D721Med (cell line): ENCODE results near the gene PCDHA7.

Source experiments
- DNase-seq: peaks from one replicate; pipeline ENCODE4 v3.0.0; 2011; ENCODE audit warnings: low spot score; ENCODE audit not compliant: insufficient read length
- FAIRE-seq: peaks from 2 replicates; lab custom pipeline; 2011; peaks lifted over from hg19 to GRCh38; lab: Jason Lieb, UNC
- CTCF ChIP-seq: IDR thresholded peaks from 2 replicates; pipeline ENCODE4 v1.5.1; 2012; ENCODE audit warnings: mild to moderate bottlenecking, control low read depth; ENCODE audit not compliant: insufficient read depth; ENCODE audit errors: missing control alignments

PCDHA7 gene

GRCh38 chr5:140857177-140857986 is 23.3 kb downstream of the PCDHA7 start:
- FAIRE-seq (no peak), DNase-seq (no peak)
- no peak for TF ChIP-seq CTCF

- no peak for TF ChIP-seq CTCF
- DNase-seq (no peak), FAIRE-seq (no peak)
Measured at GRCh38 chr5:140857987-140858240, 23.8 kb downstream of the PCDHA7 start.

- DNase-seq (no peak), FAIRE-seq (no peak)
- no peak for TF ChIP-seq CTCF
Measured at GRCh38 chr5:140862441-140863295, 28.6 kb downstream of the PCDHA7 start.

- TF ChIP-seq CTCF: no peak
- FAIRE-seq (no peak), DNase-seq (no peak)
Measured at GRCh38 chr5:140868721-140869554, 34.9 kb downstream of the PCDHA7 start, which contains the start of gene PCDHA11. PCDHA11 (plus strand) TSS chr5:140868957; CDS start chr5:140869104, 147 bp downstream.

- peak; percentile 20 for TF ChIP-seq CTCF
- no peak for FAIRE-seq
- DNase-seq: no peak
Measured at GRCh38 chr5:140869555-140869886, 35.5 kb downstream of the PCDHA7 start.

- TF ChIP-seq CTCF: no peak
- DNase-seq (no peak), FAIRE-seq (no peak)
Measured at GRCh38 chr5:140870221-140871201, 36.4 kb downstream of the PCDHA7 start.
